Liver (tissue), 3 donors: ENCODE data around the gene IRF2.

Experiments used
- CTCF ChIP-seq: fragments of 150-350 bp; IDR thresholded peaks from 2 replicates; pipeline ENCODE4 v1.5.1; 2017; ENCODE audit warnings: improper control_type of control experiment, low read depth, low read length; ENCODE audit not compliant: missing input control
- EGR1 ChIP-seq, 2 donors: IDR thresholded peaks; 2 replicates each; pipeline ENCODE4 v1.6.1; 2016 to 2018; ENCODE audit warnings: antibody characterized with exemption in 2 of 2, low read depth in 2 of 2
- FOXA2 ChIP-seq: IDR thresholded peaks from 2 replicates; pipeline ENCODE4 v1.6.1; 2016; ENCODE audit warnings: antibody characterized with exemption
- HNF4G ChIP-seq: IDR thresholded peaks from 2 replicates; pipeline ENCODE4 v1.6.1; 2016; ENCODE audit warnings: antibody characterized with exemption
- YY1 ChIP-seq: IDR thresholded peaks from 2 replicates; pipeline ENCODE4 v1.6.1; 2016; ENCODE audit warnings: antibody characterized with exemption, mild to moderate bottlenecking
- ZBTB33 ChIP-seq: IDR thresholded peaks from 2 replicates; pipeline ENCODE4 v1.6.1; 2016; ENCODE audit warnings: antibody characterized with exemption
- TF ChIP-seq, protein P1 (sequence below): IDR thresholded peaks from 2 replicates; pipeline ENCODE4 v1.6.1; 2016; ENCODE audit warnings: antibody characterized with exemption
- donor health status: healthy.
- donor health status: healthy.

- TF ChIP-seq CTCF: no peak
- TF ChIP-seq FOXA2: no peak
- TF ChIP-seq, protein P1, sequence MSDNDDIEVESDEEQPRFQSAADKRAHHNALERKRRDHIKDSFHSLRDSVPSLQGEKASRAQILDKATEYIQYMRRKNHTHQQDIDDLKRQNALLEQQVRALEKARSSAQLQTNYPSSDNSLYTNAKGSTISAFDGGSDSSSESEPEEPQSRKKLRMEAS: no peak
- no peak for TF ChIP-seq EGR1 (IDR thresholded peaks at IDR 0.05; ENCODE audit: low read depth in 2 of 2)
- no peak for TF ChIP-seq YY1
- no peak for TF ChIP-seq ZBTB33
- TF ChIP-seq HNF4G: no peak
Measured at GRCh38 chr4:184417802-184418511, 56.4 kb downstream of the IRF2 start.
